Stimulated activated CD4-positive, alpha-beta T cell treated with anti-CD3 and anti-CD28 coated beads, Interleukin-1b, Interleukin-23, amount 100 ng/mL, for 24 hours (primary cell): Measurements from ENCODE around the gene NTNG2.

ENCODE experiments used
- DNase-seq, 4 experiments: peaks; one replicate each; pipeline ENCODE4 v3.0.0-alpha.2; 2020; ENCODE audit warnings: low read depth in 4 of 4, low spot score in 1 of 4

NTNG2 gene

DNA sequence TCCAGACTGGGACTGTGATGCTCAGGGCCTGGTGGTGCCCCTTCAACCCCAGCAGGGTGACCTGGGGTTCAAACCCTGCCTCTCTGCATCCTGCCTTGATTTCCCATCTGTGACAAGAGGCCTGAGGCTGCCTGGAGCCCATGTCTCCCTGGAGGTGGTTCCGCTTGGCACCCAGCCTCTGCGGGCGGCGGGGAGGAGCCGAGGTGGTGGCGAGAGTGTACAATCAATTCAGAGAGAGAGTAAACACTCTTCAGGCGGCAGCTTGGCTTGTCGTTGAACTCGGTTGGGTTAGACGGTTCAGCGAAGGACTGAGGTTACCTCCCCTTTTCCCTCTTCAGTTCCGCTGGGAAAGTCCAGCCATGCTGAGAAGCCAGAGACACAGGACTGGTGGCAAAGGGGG lies 39.3 kb downstream of the NTNG2 start:
- no peak for DNase-seq

DNA sequence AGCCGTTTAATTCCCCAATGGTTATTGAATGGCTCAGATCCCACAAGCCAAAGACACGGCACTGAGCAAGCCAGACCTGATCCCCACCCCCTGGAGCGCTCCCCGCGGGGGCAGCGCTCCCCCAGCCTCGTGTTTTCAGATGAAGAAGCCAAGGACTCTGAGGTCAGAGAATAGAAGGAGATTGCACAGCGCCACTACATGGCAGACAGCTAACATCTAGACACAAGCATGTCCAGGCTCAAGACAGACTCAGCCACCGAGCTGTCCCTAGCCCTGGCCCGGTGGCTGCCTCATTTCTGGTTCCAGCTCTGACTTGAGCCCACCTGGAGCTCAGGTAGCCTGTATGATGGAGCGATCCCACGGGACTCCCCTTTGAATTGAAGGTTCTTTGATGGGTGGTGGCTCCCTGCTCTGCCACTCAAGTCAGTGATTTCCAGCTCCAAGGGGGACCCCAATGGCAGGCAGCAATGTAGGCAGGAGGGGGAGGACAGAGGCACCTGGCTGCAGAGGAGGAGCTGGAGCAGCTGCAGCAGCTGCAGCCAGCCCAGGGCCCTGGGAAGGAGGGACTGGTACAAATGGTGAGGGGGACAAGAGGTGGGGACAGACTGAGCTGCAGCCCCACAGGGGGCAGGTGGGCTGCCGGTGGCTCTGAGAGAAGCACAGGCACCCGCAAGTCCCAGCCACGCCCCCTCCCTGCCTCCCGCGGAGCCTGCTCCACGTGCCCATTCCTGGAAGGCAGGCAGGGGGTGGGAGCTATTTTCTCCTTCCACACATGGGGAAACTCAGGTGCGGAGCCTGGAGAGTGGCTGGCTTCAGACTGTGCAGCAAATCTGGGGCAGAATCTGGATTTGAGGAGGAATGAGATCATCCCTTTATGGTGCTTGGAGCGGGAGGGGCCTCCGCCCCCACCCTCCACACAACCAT lies 40.2 kb downstream of the NTNG2 start:
- DNase-seq: no peak

DNA sequence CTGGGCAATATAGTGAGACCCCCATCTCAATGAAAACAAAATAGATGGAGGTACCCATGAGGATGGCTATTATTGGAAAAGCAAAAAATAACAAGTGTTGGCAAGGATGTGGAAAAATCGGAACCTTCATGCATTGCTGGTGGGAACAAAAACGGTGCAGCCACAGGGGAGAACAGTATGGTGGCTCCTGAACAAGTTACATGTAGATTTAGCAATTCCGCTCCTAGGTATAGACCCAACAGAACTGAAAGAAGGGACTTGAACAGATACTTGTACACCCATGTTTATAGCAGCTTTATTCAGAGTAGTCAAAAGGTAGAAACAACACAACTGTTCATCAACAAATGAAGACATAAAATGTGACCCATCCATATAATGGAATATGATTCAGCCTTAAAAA lies 43.0 kb downstream of the NTNG2 start:
- no peak for DNase-seq

DNA sequence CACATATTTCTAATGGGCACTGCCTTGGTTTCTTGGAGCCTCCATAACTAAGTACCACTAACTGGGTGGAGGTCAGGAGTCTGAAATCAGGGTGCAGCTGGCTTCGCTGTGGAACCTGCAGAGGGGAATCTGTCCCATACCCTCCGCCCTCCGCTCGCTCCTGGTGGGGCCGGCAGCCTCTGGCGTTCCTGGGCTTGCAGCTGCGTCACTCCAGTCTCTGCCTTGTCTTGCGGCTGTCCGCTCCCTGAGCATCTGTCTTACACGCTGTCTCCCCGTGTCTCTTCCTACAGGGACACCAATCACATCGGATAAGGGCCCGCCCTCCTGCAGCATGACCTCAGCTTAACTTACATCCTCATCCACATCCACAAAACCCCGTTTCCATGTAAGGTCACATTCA lies 45.4 kb downstream of the NTNG2 start:
- no peak for DNase-seq

DNA sequence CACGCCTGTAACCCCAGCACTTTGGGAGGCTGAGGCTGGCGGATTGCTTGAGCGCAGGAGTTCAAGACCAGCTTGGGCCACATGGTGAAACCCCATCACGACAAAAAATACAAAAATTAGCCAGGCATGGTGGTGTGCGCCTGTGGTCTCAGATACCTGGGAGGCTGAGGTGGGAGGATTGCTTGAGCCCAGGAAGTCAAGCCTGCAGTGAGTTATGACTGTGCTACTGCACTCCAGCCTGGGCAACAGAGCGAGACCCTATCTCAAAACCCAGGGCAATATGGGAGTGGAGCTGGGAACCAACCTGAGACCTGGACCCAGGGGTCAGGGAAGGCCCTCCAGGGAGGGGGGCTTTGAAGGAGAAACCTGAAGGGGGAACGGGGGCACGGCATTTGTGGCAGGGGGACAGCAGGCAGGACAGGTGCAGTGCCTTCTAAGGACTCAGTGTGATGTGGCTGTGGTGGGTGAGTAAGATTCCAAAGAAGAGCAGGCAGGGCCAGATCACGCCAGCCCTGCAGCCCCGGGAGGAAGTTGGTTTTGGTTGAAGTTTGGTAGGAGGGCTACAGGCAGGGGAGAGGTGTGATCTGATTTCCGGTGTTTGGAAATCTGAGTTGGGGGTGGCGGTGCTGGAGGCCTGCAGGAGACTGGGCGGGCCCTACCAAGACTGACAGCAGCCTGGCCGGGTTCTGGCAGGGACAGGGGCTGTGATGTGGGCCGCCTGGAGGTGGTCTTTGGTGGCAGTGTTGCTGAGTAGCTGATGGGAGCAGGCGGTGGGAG lies 46.2 kb downstream of the NTNG2 start:
- DNase-seq: no peak

DNA sequence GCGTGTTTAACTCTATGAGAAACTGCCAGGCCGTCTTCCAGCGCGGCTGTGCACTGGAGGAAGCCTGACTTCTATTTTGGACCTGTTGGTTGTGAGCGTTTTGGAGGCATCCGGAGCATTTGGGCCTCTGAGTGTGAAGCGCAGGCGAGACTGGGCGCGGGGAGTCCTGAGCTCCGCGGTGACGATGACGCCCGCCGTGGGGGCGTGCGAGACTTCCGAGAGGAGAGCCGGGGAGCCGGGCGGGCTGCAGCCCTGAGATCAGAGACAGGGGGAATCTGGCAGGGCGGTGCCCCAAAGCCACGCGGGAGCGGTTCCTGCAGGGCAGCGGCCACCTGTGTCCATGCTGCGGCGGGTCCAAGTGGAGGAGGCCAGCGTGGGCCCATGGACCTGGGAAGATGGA lies 47.4 kb downstream of the NTNG2 start:
- DNase-seq: no peak

DNA sequence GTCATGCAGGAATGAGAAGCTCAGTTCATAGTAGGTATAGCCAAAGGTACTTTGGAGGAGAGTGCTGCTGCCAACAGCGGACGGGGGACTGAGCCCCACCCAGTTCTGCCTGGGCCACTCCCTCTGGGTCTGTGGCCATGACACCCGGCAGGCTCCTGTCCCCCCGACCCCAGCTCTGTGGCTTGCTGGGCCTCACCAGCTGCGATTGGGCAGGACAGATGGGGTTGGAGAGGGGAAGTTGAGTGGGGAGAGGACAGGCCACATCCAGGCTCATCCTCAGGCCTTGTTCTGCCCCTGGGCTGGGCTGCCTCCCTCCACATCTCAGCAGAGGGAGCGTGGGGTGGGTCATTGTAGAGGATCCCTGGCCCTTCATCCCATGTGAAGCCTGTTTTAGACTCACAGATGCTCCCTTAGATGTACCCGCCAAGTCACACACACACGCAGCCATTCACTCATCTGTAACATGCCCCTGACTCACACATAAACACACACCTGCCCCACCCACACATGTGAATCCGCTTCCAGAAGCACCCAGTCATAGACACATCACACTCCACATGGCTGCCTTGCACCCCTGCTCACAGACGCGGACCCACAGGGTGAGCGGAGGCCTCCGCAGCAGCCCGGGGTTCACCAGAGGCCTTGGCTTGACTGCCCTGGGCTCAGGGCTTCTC lies 48.8 kb downstream of the NTNG2 start:
- no peak for DNase-seq

DNA sequence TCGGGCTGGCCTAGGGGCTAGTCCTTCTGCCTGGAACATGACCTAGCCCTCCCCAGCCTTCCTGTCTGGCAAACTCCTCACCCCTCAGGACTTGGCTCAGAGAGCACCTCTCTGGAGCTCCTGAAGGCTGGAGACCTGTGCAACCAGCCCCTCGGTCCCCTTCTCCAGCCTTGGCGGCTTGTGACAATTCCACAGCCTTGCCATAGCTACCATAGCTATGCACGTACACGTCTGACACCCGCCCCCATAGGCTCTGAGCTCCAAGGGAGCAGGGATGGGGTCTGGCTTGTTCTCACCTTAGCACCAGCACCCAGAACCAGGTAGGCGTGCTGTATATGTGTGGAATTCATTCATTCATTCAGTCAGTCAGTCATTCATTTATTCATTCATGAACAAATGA lies 49.7 kb downstream of the NTNG2 start:
- no peak for DNase-seq

DNA sequence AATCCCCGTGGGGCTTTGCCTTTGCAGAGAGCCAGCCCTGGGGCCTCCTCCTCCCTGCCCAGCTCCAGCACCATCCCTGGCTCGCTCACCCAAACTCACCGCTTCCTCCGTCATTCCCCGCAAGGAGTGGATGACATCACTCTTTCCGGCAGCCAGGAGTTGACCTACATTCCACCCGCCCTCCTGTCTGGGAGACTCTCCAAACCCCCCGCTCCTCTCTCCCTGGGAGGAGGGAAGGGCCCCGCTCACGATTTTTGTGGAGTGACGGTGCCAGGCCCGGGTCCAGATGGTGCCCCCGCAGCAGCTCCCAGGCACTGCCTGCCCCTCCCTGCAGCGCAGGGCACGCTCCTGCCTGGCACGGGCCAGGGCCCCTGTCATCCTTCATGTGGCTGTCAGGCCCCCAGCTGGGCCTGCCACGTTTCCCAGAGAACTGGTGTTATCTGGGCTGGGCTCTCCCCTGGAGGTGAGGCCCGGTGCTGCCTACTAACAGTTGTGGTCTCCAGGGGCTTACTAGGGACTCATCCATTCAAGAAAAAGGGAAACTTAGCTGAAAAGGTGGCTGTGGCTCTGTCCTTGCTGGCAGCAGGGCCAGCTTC lies 52.3 kb downstream of the NTNG2 start:
- no peak for DNase-seq

DNA sequence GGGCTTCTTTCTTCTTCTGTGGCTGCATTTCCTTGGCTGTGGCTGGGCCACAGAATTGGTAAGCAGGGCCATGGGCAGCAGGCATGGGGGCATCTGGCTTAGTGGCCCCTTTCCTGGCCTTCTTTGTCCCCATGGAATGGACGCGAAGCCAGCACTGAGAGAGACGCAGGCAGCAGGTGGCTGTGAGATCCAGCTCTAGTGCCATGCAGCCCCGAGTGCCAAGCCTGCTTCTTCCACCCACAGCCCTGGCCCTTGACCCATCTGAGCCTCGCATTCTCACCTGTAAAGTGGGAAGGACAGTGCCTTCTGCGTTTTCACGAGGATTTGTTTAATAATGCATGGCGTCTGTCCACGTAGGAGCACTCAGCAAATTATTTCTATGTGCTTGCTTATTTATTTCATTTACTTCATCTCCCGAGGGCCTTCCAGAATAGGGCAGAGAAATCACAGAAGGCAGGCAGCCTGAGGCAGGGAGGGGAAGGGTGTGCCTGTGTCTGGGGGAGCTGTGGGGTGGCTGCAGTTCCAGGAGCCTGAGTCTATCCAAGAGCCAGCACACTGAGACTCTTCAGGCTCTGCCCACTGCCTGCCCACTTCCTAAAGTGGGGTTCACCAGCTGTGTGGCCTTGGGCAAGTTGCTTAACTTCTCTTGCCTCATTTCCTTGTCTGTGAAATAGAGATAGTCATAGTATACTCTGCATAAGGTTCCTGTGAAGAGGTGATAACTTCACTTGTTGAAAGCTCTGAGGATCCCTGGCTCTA lies 55.2 kb downstream of the NTNG2 start:
- no peak for DNase-seq

DNA sequence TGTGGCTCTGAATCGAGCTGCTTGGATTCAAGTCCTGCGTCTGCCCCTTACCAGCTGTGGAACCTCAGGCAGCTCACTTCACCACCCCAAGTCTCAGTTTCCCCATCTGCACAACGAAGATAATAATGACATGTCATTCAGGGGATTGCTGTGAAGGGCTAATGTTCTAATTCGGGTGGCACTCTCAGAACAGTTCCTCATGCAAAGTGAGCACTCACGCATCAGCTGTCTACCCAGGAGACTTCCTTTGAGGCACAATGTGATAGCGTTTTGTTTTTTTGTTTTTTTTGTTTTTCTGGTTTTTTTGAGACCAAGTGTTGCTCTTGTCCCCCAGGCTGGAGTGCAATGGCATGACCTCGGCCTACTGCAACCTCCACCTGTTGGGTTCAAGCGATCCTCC lies 56.4 kb downstream of the NTNG2 start:
- DNase-seq: no peak

DNA sequence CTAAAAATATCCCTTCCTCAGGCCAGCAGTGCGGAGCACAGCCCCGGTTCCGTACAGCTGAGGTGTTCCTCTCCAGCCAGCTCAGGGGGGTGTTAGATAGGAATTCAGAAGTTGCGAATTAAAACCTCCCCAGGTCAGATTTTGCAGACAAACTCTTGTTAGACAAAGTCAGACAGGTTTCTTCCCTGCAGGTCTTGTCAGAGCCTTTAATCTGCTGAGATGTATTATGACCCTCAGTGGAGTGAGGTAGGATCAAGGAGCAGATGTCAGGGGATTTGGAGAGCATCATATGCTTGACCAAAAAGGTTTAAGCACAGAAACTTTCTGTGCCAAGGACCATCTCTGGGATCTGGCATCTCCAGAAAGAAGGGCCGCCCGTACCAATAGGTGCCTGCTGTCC lies 60.1 kb downstream of the NTNG2 start:
- no peak for DNase-seq

DNA sequence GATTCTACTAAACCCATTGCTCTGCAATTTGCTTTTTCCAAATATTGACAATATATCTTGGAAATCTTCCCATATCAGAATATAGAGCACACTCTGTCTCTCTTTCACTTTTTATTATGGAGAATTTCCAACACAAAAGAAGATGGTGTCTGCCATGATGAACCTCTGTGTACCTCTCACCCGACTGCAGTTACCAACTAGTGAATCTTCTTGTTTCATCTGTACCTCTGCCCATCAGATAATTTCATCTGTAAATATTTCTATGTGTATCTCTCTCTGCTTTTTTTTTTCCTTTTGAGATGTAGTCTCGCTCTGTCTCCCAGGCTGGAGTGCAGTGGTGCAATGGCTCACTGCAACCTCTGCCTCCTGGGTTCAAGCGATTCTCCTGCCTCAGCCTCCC lies 62.8 kb downstream of the NTNG2 start:
- DNase-seq: no peak

DNA sequence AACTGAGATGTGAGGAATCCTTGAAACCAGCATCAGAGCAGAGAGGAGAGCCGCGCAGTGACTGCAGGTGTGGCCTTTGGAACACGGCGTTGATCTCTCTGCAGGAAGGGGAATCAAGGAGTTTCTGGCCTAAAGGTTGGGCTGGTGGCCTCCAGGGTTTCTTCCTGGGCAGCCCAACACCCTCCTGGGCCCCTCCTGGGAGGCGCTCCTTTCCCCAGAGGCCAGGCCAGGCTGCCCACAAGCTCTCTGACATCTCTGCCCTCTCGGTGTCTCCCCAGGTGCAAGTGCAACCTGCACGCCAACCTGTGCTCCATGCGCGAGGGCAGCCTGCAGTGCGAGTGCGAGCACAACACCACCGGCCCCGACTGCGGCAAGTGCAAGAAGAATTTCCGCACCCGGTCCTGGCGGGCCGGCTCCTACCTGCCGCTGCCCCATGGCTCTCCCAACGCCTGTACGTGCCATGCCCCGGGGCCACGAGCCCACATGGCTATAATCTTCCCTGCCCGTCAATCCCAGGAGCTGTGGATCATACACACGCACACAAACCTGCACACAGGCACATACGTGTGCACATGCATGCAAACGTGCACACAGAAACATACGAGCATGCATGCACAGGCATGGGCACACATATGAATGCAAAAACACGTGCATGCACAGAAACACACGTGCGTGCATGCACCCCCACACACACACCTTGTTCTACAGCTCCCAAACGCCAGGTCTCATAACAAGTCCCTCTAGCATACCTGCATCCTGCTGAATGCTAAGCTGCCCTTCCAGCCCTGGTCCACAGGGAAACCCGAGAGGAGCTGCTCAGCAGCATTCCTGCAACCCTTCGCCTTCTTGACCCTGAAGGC lies 64.9 kb downstream of the NTNG2 start:
- DNase-seq: no peak

DNA sequence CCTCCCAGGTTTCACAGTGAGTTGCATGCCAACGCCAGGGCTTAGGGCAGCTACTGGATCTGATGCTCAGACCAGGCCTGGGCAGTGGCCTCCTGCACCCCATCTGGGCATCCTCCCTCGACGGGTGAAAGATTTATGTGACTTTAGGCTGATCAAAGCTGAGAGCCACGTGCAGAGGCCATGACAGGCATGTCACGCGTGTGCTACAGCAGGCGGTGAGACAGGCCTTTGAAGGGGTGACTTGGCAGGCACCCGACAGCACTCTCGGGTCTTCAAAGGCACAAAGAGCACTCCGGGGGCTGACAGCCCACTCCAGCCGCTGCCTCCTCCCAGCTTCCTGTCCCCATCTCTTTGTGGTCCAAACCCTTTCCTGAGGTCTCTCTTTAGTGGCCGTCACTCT lies 66.2 kb downstream of the NTNG2 start:
- no peak for DNase-seq

DNA sequence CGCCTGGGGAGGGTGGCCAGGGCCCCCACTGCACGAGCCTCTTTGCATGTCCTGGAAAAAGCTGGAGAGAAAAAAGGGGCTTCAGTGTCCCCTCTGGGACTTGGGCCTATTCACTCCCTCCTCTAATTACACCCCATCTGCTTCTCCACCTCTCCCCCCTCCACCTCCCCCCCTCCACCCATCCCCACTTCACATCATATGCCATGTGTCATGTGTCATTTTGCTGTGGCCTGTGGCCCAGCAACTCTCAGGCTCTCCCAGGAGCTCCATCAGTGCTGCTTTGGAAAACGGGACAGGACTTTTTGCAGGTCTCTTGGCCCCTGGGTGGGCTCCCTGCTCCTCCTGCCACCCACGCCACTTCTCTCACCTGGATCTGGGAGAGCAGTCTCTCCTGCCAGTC lies 68.7 kb downstream of the NTNG2 start:
- no peak for DNase-seq

DNA sequence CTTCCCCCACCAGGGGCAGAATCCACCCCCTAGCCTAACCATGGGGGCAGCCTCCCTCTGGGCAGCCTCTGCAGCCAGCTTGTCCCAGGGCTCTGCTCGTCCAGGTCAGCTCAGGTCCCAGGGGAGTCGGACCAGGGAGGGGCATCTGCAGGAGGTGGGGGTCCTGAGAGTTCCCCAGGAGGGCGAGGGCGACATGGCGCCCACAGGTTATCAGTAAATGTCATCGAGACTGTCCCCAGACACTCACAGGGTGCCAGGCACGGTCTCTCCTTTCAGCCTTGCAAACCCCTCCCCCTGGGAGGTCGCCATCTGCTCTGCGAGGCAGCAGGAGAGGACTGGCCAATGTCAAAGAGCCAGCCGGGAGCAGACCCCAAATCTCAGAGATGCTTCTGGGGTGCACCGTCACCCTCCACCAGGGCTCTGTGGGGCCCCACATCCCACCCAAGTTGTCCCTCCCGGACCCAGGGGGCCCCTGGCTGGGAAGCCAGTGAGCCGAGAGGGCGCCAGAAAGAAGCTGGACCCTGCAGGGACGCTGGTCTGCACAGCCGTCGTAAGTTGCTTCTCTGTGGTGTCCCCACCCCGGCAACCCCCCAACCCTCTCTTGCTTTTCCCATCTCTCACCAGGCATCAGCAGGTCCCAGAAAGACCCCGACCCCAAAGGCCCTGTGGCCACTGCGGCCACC lies 69.3 kb downstream of the NTNG2 start:
- no peak for DNase-seq

DNA sequence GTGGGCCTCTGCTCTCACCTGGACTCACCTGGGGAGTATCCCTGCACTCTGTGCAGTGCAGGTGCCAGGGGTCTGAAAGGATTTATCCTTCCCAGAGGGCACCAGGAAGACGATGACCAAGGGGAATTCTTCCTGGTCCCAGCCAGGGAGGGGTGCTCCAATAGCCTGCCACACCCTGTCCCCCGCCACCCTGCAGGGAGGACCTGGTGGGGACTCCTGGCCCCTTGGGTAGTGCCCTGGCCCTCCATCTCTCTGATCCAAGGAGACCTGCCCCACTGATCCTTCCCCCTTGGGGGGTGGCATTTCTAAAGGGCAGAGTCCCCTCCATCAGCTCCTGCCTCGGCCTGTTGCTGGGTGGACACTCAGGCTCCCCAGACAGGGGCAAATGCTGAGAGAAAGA lies 70.7 kb downstream of the NTNG2 start:
- DNase-seq: no peak

DNA sequence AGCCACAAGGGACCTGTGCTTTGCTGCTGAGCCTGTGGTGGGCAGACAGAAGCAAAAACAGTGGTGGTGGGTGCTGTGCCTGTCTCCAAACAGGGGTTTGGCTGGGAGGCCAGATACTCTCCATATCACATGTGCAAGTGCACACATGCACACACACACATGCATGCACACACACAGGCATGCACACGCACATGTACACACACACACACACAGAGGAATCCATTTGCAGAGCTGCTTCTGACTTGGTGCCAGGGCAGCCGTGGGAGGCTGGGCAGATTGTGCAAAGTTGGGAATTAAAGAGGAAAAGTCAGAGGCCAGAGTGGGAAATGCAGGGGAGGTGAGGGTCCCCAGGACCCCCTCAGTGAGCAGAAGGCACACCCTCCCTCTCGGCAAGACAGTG lies 71.3 kb downstream of the NTNG2 start:
- no peak for DNase-seq
